Liver (tissue), 9 donors: Measurements from ENCODE around the gene LGALS8. TPM values are rescaled to one million over a fixed set of nuclear protein-coding genes. Genes with fewer than 3 reads are reported as not detected.

Experiments used
- DNase-seq: peaks from one replicate; pipeline ENCODE4 v3.0.0-alpha.2; 2017; ENCODE audit warnings: low spot score
- H3K27ac ChIP-seq, 2 donors: one replicate each; pipeline ENCODE4 v1.7.0; 2013; ENCODE audit warnings: inconsistent platforms in 2 of 2, low read length in 2 of 2, control low read depth in 1 of 2, low read depth in 1 of 2, mild to moderate bottlenecking in 1 of 2
- H3K27me3 ChIP-seq, 4 donors: one replicate each; pipeline versions ENCODE4 v1.6.1 to v1.7.0; 2013; ENCODE audit warnings: low read length in 3 of 4, inconsistent platforms in 1 of 4, mild to moderate bottlenecking in 1 of 4, moderate library complexity in 1 of 4; ENCODE audit not compliant: control insufficient read depth in 4 of 4, insufficient read depth in 4 of 4
- H3K36me3 ChIP-seq, 4 donors: one replicate each; pipeline versions ENCODE4 v1.6.1 to v1.7.0; 2013; ENCODE audit warnings: low read length in 3 of 4, mild to moderate bottlenecking in 3 of 4, low read depth in 1 of 4, moderate library complexity in 1 of 4; ENCODE audit not compliant: control insufficient read depth in 4 of 4, insufficient read depth in 3 of 4
- H3K4me1 ChIP-seq, 4 donors: one replicate each; pipeline versions ENCODE4 v1.6.1 to v1.7.0; 2013; ENCODE audit warnings: low read length in 3 of 4, mild to moderate bottlenecking in 3 of 4, moderate library complexity in 1 of 4; ENCODE audit not compliant: control insufficient read depth in 4 of 4, insufficient read depth in 4 of 4
- H3K4me3 ChIP-seq, 3 donors: one replicate each; pipeline versions ENCODE4 v1.6.1 to v1.7.0; 2013; ENCODE audit warnings: low read length in 3 of 3, control low read depth in 1 of 3, low read depth in 1 of 3, mild to moderate bottlenecking in 1 of 3
- H3K9ac ChIP-seq, 2 donors: one replicate each; pipeline ENCODE4 v1.7.0; 2013; ENCODE audit warnings: low read length in 2 of 2, mild to moderate bottlenecking in 2 of 2, moderate library complexity in 2 of 2, control low read depth in 1 of 2, low read depth in 1 of 2
- H3K9me3 ChIP-seq, 4 donors: one replicate each; pipeline versions ENCODE4 v1.6.1 to v1.7.0; 2013; ENCODE audit warnings: low read length in 3 of 4; ENCODE audit not compliant: control insufficient read depth in 4 of 4
- ATF3 ChIP-seq: IDR thresholded peaks from 2 replicates; pipeline ENCODE4 v1.6.1; 2016; ENCODE audit warnings: antibody characterized with exemption
- CTCF ChIP-seq: fragments of 150-350 bp; IDR thresholded peaks from 2 replicates; pipeline ENCODE4 v1.5.1; 2017; ENCODE audit warnings: improper control_type of control experiment, low read depth, low read length; ENCODE audit not compliant: missing input control
- EGR1 ChIP-seq, 2 donors: IDR thresholded peaks; 2 replicates each; pipeline ENCODE4 v1.6.1; 2016 to 2018; ENCODE audit warnings: antibody characterized with exemption in 2 of 2, low read depth in 2 of 2
- FOXA1 ChIP-seq: IDR thresholded peaks from 2 replicates; pipeline ENCODE4 v1.6.1; 2016; ENCODE audit warnings: antibody characterized with exemption
- FOXA2 ChIP-seq: IDR thresholded peaks from 2 replicates; pipeline ENCODE4 v1.6.1; 2016; ENCODE audit warnings: antibody characterized with exemption
- GABPA ChIP-seq, 2 donors: IDR thresholded peaks in 1 of 2; conservative IDR thresholded peaks in 1 of 2; 2 replicates each; pipeline ENCODE4 v1.6.1; 2016; ENCODE audit warnings: antibody characterized with exemption in 2 of 2, mild to moderate bottlenecking in 1 of 2, moderate library complexity in 1 of 2
- HNF4A ChIP-seq, 2 donors: conservative IDR thresholded peaks; 2 replicates each; pipeline ENCODE4 v1.6.1; 2016; ENCODE audit warnings: antibody characterized with exemption in 2 of 2, mild to moderate bottlenecking in 2 of 2
- JUND ChIP-seq, 2 donors: IDR thresholded peaks; 2 replicates each; pipeline ENCODE4 v1.6.1; 2016; ENCODE audit warnings: antibody characterized with exemption in 2 of 2
- MAX ChIP-seq: IDR thresholded peaks from 2 replicates; pipeline ENCODE4 v1.6.1; 2016; ENCODE audit warnings: antibody characterized with exemption
- NR2F2 ChIP-seq: IDR thresholded peaks from 2 replicates; pipeline ENCODE4 v1.6.1; 2016; ENCODE audit warnings: antibody characterized with exemption
- REST ChIP-seq: IDR thresholded peaks from 2 replicates; pipeline ENCODE4 v1.6.1; 2016; ENCODE audit warnings: antibody characterized with exemption, mild to moderate bottlenecking
- RXRA ChIP-seq, 2 donors: IDR thresholded peaks; 2 replicates each; pipeline ENCODE4 v1.6.1; 2017 to 2018; ENCODE audit warnings: antibody characterized with exemption in 2 of 2, mild to moderate bottlenecking in 1 of 2
- SP1 ChIP-seq: IDR thresholded peaks from 2 replicates; pipeline ENCODE4 v1.6.1; 2018; ENCODE audit warnings: antibody characterized with exemption, mild to moderate bottlenecking
- TAF1 ChIP-seq: conservative IDR thresholded peaks from 2 replicates; pipeline ENCODE4 v1.6.1; 2016; ENCODE audit warnings: antibody characterized with exemption, mild to moderate bottlenecking
- YY1 ChIP-seq: IDR thresholded peaks from 2 replicates; pipeline ENCODE4 v1.6.1; 2016; ENCODE audit warnings: antibody characterized with exemption, mild to moderate bottlenecking
- WGBS: extraction: QIAGEN DNeasy Blood & Tissue Kit; methylation state at CpG from one replicate; pipeline ENCODE4 v1.1.7; 2013; 5-methylcytosine and 5-hydroxymethylcytosine counted together
- polyA plus RNA-seq, 2 donors: library from polyadenylated mRNA; stranded (reverse) in 1 of 2; unstranded in 1 of 2; fragments of 200-250 nt in 1 of 2; fragments of >200 nt in 1 of 2; fragmentation: Nextera tagmentation in 1 of 2; extraction: Ambion mirVana in 1 of 2; gene quantifications; one replicate each; pipeline versions ENCODE4 v1.2.1 to v1.2.3, GENCODE V29; 2013 to 2015
- total RNA-seq, 2 donors: library from RNA; depleted of rRNA; stranded (reverse); fragments of >200 nt; gene quantifications; one replicate each; pipeline ENCODE4 v1.2.3, GENCODE V29; 2014
- donor health status: healthy.
- donor health status: healthy.
- donor health status: healthy.
- donor health status: healthy.
- donor health status: healthy.

LGALS8 gene
- total and polyA plus RNA-seq, 4 donors, result 20.7 to 75.9 (median 50.4) TPM

- TF ChIP-seq CTCF, result no peak
- peak in 1 of 2 donors; percentile 63 for TF ChIP-seq RXRA (IDR thresholded peaks at IDR 0.05)
- TF ChIP-seq MAX, result peak; percentile 23
- no peak for TF ChIP-seq FOXA1
- TF ChIP-seq ATF3, result no peak
- peak in 1 of 2 donors; percentile 68 for TF ChIP-seq HNF4A (conservative IDR thresholded peaks at IDR 0.05)
- TF ChIP-seq FOXA2, result peak; percentile 49
Measured at GRCh38 chr1:236522937-236523703, 662 bp upstream of the LGALS8 start (continued).

GRCh38 chr1:236524142-236524894 lies 536 bp downstream of the LGALS8 start:
- WGBS, result under 1% methylated on average over 32 of the region's 32 CpGs
- no peak for DNase-seq

GRCh38 chr1:236524895-236525184 lies 1.1 kb downstream of the LGALS8 start:
- WGBS, result 6% methylated on average over 3 of the region's 3 CpGs
- H3K4me1 ChIP-seq, result peaks cover 1 to 20% (median 16%) of the 10 kb centered on the region in 4 donors
- no peaks in the 10 kb centered on the region for H3K9me3 ChIP-seq
- H3K9ac ChIP-seq, result peak overlapping the region; percentile 51 to 97
- H3K27ac ChIP-seq, result peak overlapping the region; percentile 98 to 100
- DNase-seq, result no peak
- peak overlapping the region; percentile 83 to 99 (median 87) for H3K4me3 ChIP-seq
- no peaks in the 10 kb centered on the region for H3K27me3 ChIP-seq
- peaks cover 7 to 16% (median 14%) of the 10 kb centered on the region in 4 donors for H3K36me3 ChIP-seq
- no peak for TF ChIP-seq SP1
- TF ChIP-seq ATF3, result no peak
- TF ChIP-seq JUND (IDR thresholded peaks at IDR 0.05), result no peak
- no peak for TF ChIP-seq NR2F2
- TF ChIP-seq EGR1 (IDR thresholded peaks at IDR 0.05; ENCODE audit: low read depth in 2 of 2), result no peak
- no peak for TF ChIP-seq HNF4A (conservative IDR thresholded peaks at IDR 0.05)
- TF ChIP-seq REST, result no peak
- no peak for TF ChIP-seq FOXA1
- TF ChIP-seq TAF1, result no peak
- no peak for TF ChIP-seq RXRA (IDR thresholded peaks at IDR 0.05)
- no peak for TF ChIP-seq MAX
- TF ChIP-seq GABPA (IDR thresholded peaks at IDR 0.05 in 1 of 2, conservative IDR thresholded peaks at IDR 0.05 in 1 of 2), result no peak

More at GRCh38 chr1:236524142-236524894, 536 bp downstream of the LGALS8 start:
- Histone ChIP-seq H3K9me3 (no peaks in the 10 kb centered on the region), H3K4me1 (peaks cover 1 to 20% (median 16%) of the 10 kb centered on the region in 4 donors), H3K4me3 (peak overlapping the region; percentile 83 to 99 (median 87)), H3K36me3 (peaks cover 7 to 16% (median 14%) of the 10 kb centered on the region in 4 donors), H3K27me3 (no peaks in the 10 kb centered on the region), H3K27ac (peak overlapping the region; percentile 98 to 100), H3K9ac (peak overlapping the region; percentile 51 to 97)
- no peak for TF ChIP-seq TAF1
- TF ChIP-seq RXRA (IDR thresholded peaks at IDR 0.05), result peak in 1 of 2 donors; percentile 16
- peak in 1 of 2 donors; percentile 10 for TF ChIP-seq GABPA (IDR thresholded peaks at IDR 0.05 in 1 of 2, conservative IDR thresholded peaks at IDR 0.05 in 1 of 2)
- TF ChIP-seq CTCF, result no peak
- no peak for TF ChIP-seq NR2F2
- peak; percentile 89 for TF ChIP-seq YY1
